GM23248 (cell line): ENCODE results near the gene ATP2B1. TPM values are rescaled to one million over a fixed set of nuclear protein-coding genes. Genes with fewer than 3 reads are reported as not detected.

Source experiments
- DNase-seq: peaks from one replicate; pipeline ENCODE4 v3.0.0-alpha.2; 2015
- H2AFZ ChIP-seq: fragments of 200-600 bp; sonication (generic); 2 replicates; pipeline ENCODE4 v1.6.1; 2016; ENCODE audit warnings: antibody characterized with exemption
- H3F3A ChIP-seq: fragments of 200-600 bp; sonication (generic); 2 replicates; pipeline ENCODE4 v1.6.1; 2016; ENCODE audit warnings: mild to moderate bottlenecking, antibody characterized with exemption, mixed run types; ENCODE audit not compliant: insufficient read depth
- H3K27ac ChIP-seq: fragments of 200-600 bp; sonication (generic); 2 replicates; pipeline ENCODE4 v1.5.1; 2016; ENCODE audit warnings: mild to moderate bottlenecking
- H3K27me3 ChIP-seq: fragments of 200-600 bp; sonication (generic); replicated peaks from 2 replicates; pipeline ENCODE4 v1.6.1; 2016; ENCODE audit warnings: mild to moderate bottlenecking; ENCODE audit not compliant: insufficient read depth
- H3K36me3 ChIP-seq: fragments of 200-600 bp; sonication (generic); 2 replicates; pipeline ENCODE4 v1.6.1; 2016; ENCODE audit warnings: low read depth, mild to moderate bottlenecking
- H3K4me1 ChIP-seq: fragments of 200-600 bp; sonication (generic); 2 replicates; pipeline ENCODE4 v1.6.1; 2016; ENCODE audit warnings: mild to moderate bottlenecking; ENCODE audit not compliant: insufficient read depth
- H3K4me2 ChIP-seq: fragments of 200-600 bp; sonication (generic); one replicate; pipeline ENCODE4 v1.6.1; 2016; ENCODE audit warnings: mild to moderate bottlenecking; ENCODE audit not compliant: unreplicated experiment
- H3K4me3 ChIP-seq: fragments of 200-600 bp; sonication (generic); 2 replicates; pipeline ENCODE4 v1.5.1; 2016; ENCODE audit warnings: mild to moderate bottlenecking
- H3K79me2 ChIP-seq: fragments of 200-600 bp; sonication (generic); 2 replicates; pipeline ENCODE4 v1.6.1; 2016; ENCODE audit warnings: mild to moderate bottlenecking; ENCODE audit not compliant: insufficient read depth
- H3K9ac ChIP-seq: fragments of 200-600 bp; sonication (generic); 2 replicates; pipeline ENCODE4 v1.6.1; 2016; ENCODE audit warnings: mild to moderate bottlenecking
- H3K9me2 ChIP-seq: fragments of 200-600 bp; sonication (generic); 2 replicates; pipeline ENCODE4 v1.6.1; 2016; ENCODE audit warnings: mixed run types, mild to moderate bottlenecking, moderate library complexity; ENCODE audit not compliant: insufficient read depth
- H3K9me3 ChIP-seq: fragments of 200-600 bp; sonication (generic); one replicate; pipeline ENCODE4 v1.6.1; 2017; ENCODE audit warnings: low read depth
- H4K20me1 ChIP-seq: fragments of 200-600 bp; sonication (generic); 2 replicates; pipeline ENCODE4 v1.6.0; 2016; ENCODE audit not compliant: insufficient read depth
- EZH2 ChIP-seq: fragments of 200-600 bp; sonication (generic); IDR thresholded peaks from 2 replicates; pipeline ENCODE4 v1.6.1; 2018; ENCODE audit warnings: antibody characterized with exemption, mild to moderate bottlenecking; ENCODE audit not compliant: insufficient read depth, poor library complexity, severe bottlenecking
- EZH2phosphoT487 ChIP-seq: fragments of 200-600 bp; sonication (generic); IDR thresholded peaks from 2 replicates; pipeline ENCODE4 v1.6.1; 2018; ENCODE audit warnings: antibody characterized with exemption, moderate library complexity, mild to moderate bottlenecking, low read depth; ENCODE audit not compliant: insufficient read depth
- WGBS, 2 experiments: methylation state at CpG; one replicate each; pipeline ENCODE4 v1.1.6; 2015 to 2017; ENCODE audit warnings: low lambda C conversion rate in 2 of 2, low coverage in 1 of 2; ENCODE audit errors: missing lambda C conversion rate in 2 of 2; 5-methylcytosine and 5-hydroxymethylcytosine counted together
- in situ Hi-C: fragments of 300-500 bp; cut with MboI; formaldehyde crosslinking; loops from 2 replicates; pipeline ENCODE4 v1.15.0; 2020
- polyA plus RNA-seq: library from polyadenylated mRNA; unstranded; fragments of >200 nt; fragmentation: Nextera tagmentation; extraction: Ambion mirVana; gene quantifications from 2 replicates; pipeline ENCODE4 v1.2.1, GENCODE V29; 2016
- total RNA-seq: library from RNA; depleted of rRNA; stranded (reverse); fragments of >200 nt; shearing (Covaris generic); gene quantifications from 2 replicates; pipeline ENCODE4 v1.2.3, GENCODE V29; 2014

The ATP2B1 gene
- total and polyA plus RNA-seq, 2 experiments from 2014 or later: 34.5 to 80.1 TPM

DNA sequence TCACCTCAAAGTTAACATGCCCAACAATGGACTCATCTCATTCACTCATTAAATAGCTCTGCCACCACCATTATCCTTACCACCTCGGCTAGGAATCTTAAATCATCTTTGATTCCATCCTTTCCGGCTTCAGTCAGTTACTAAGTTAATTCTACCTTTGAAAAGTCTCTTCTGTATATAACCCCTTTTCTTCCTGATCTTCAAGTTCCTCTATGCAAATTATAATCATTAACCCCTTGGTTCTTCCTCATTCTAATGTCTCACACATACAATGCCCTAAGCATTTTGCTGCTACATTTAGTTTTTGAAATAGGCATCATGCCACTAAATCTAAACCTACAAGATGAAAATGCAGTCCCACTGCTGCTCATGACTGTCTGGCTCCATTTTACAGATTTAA, 51.6 kb downstream of the ATP2B1 start:
- Histone ChIP-seq H3K27me3 (no peaks in the 10 kb centered on the region), H3K79me2 (peaks cover 95% of the 10 kb centered on the region), H3K4me2 (no peak overlapping the region), H3K4me1 (peaks cover 2% of the 10 kb centered on the region; the same call in 1 of the 2 replicates), H3K27ac (no peak overlapping the region), H4K20me1 (no peaks in the 10 kb centered on the region), H3K9ac (no peak overlapping the region), H3K4me3 (no peak overlapping the region), H3K9me2 (no peaks in the 10 kb centered on the region), H3K36me3 (peaks cover 8% of the 10 kb centered on the region; the same call in 1 of the 2 replicates), H2AFZ (no peak overlapping the region), H3F3A (no peaks in the 10 kb centered on the region), H3K9me3 (no peaks in the 10 kb centered on the region)
- WGBS, 2 experiments: 96 to 100% methylated on average over 2 of the region's 2 CpGs
- in situ Hi-C loops: no loop called here
- TF ChIP-seq EZH2phosphoT487 (no peak), EZH2 (no peak)
- no peak for DNase-seq

GRCh38 chr12:89655841-89656240, 52.8 kb downstream of the ATP2B1 start:
- 93 to 100% methylated on average over 1 of the region's 1 CpG for WGBS, 2 experiments
- no peak overlapping the region for H3K4me3 ChIP-seq
- H3K4me2 ChIP-seq: no peak overlapping the region
- H4K20me1 ChIP-seq: no peaks in the 10 kb centered on the region
- peaks cover 8% of the 10 kb centered on the region; the same call in 1 of the 2 replicates for H3K36me3 ChIP-seq
- TF ChIP-seq EZH2phosphoT487 (no peak), EZH2 (no peak)
- peaks cover 95% of the 10 kb centered on the region for H3K79me2 ChIP-seq
- H3K4me1 ChIP-seq: no peaks in the 10 kb centered on the region
- no peaks in the 10 kb centered on the region for H3K9me2 ChIP-seq
- no peaks in the 10 kb centered on the region for H3K27me3 ChIP-seq
- in situ Hi-C loops: no loop called here
- H3K27ac ChIP-seq: no peak overlapping the region
- H3F3A ChIP-seq: no peaks in the 10 kb centered on the region
- H3K9me3 ChIP-seq: no peaks in the 10 kb centered on the region
- no peak overlapping the region for H3K9ac ChIP-seq
- H2AFZ ChIP-seq: no peak overlapping the region
- DNase-seq: no peak

DNA sequence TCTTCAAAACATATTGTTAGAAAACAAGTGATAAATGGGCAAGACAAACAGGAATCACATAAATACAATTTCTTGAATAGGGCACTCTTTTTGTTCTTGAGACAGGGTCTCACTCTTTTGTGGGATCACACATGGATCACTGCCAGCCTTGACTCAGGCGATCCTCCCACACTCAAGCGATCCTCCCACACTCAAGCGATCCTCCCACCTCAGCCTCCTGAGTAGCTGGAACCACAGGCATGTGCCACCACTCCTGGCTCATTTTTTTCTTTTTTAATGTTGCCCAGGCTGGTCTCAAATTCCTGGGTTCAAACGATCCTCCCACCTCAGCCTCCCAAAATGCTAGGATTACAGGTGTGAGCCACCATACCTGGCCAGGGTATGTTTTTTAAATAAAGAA, 57.4 kb downstream of the ATP2B1 start:
- in situ Hi-C loops: no loop called here
- no peak for TF ChIP-seq EZH2
- no peak for TF ChIP-seq EZH2phosphoT487
- Histone ChIP-seq H3K4me1 (no peaks in the 10 kb centered on the region), H4K20me1 (no peaks in the 10 kb centered on the region), H3K9ac (no peak overlapping the region), H3K36me3 (peaks cover 8% of the 10 kb centered on the region; the same call in 1 of the 2 replicates), H3K4me2 (no peak overlapping the region), H2AFZ (no peak overlapping the region), H3K79me2 (peaks cover 95% of the 10 kb centered on the region), H3F3A (no peaks in the 10 kb centered on the region), H3K9me3 (no peaks in the 10 kb centered on the region), H3K27ac (no peak overlapping the region), H3K27me3 (no peaks in the 10 kb centered on the region), H3K4me3 (no peak overlapping the region), H3K9me2 (no peaks in the 10 kb centered on the region)
- 96 to 100% methylated on average over 4 of the region's 4 CpGs for WGBS, 2 experiments
- DNase-seq: no peak

- no peak overlapping the region for H3K9ac ChIP-seq
- 82 to 95% methylated on average over 2 of the region's 2 CpGs for WGBS, 2 experiments
- peaks cover 4% of the 10 kb centered on the region; the same call in 1 of the 2 replicates for H3K36me3 ChIP-seq
- H3K27ac ChIP-seq: no peak overlapping the region
- H3K9me3 ChIP-seq: no peaks in the 10 kb centered on the region
- H2AFZ ChIP-seq: no peak overlapping the region
- H3F3A ChIP-seq: no peaks in the 10 kb centered on the region
- H3K4me2 ChIP-seq: no peak overlapping the region
- DNase-seq: no peak
- no peaks in the 10 kb centered on the region for H4K20me1 ChIP-seq
- no peaks in the 10 kb centered on the region for H3K4me1 ChIP-seq
- H3K4me3 ChIP-seq: no peak overlapping the region
- in situ Hi-C loops: no loop called here
- H3K9me2 ChIP-seq: no peaks in the 10 kb centered on the region; the same call in 1 of the 2 replicates
- no peaks in the 10 kb centered on the region for H3K27me3 ChIP-seq
- TF ChIP-seq EZH2: no peak
- peaks cover 95% of the 10 kb centered on the region for H3K79me2 ChIP-seq
Measured at GRCh38 chr12:89650239-89650638, 58.4 kb downstream of the ATP2B1 start.

DNA sequence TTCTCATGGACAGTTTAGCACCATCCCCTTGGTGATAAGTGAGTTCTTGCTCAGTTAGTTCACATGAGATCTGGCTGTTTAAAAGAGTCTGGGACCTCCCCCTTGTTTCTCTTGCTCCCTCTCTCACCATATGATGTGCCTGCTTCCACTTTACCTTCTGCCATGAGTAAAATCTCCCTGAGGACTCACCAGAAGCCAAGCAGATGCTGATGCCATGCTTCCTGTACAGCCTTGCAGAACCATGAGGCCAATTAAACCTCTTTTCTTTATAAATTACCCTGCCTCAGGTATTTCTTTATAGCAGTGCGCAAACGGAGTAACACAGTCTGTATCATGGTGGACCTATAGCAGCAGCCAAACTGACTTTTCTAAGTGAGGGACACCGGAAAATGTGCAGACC, 58.8 kb downstream of the ATP2B1 start:
- in situ Hi-C loops: no loop called here
- Histone ChIP-seq H2AFZ (no peak overlapping the region), H3K4me3 (no peak overlapping the region), H3K4me2 (no peak overlapping the region), H3K9me2 (no peaks in the 10 kb centered on the region; the same call in 1 of the 2 replicates), H3K9ac (no peak overlapping the region), H3K27ac (no peak overlapping the region), H3K27me3 (no peaks in the 10 kb centered on the region), H4K20me1 (no peaks in the 10 kb centered on the region), H3K4me1 (no peaks in the 10 kb centered on the region), H3K9me3 (no peaks in the 10 kb centered on the region), H3K36me3 (no peaks in the 10 kb centered on the region), H3K79me2 (peaks cover 95% of the 10 kb centered on the region), H3F3A (no peaks in the 10 kb centered on the region)
- TF ChIP-seq EZH2 (no peak), EZH2phosphoT487 (no peak)
- WGBS, 2 experiments: 96% methylated on average over 3 of the region's 3 CpGs
- no peak for DNase-seq
